GM18519 (cell line): ENCODE results near the gene SRRM4.
"Not testable (repeated sequence)": the region's sequence is repeated elsewhere in the genome, so short reads cannot be mapped to it uniquely, and the experiment has no call there.

Experiments used
- ATAC-seq: cut with Tn5 transposase; IDR thresholded peaks from one replicate; pipeline ENCODE4 v1.9.1; 2021; ENCODE audit warnings: mild to moderate bottlenecking, moderate library complexity; ENCODE audit not compliant: unreplicated experiment, low FRiP score

Gene SRRM4

DNA sequence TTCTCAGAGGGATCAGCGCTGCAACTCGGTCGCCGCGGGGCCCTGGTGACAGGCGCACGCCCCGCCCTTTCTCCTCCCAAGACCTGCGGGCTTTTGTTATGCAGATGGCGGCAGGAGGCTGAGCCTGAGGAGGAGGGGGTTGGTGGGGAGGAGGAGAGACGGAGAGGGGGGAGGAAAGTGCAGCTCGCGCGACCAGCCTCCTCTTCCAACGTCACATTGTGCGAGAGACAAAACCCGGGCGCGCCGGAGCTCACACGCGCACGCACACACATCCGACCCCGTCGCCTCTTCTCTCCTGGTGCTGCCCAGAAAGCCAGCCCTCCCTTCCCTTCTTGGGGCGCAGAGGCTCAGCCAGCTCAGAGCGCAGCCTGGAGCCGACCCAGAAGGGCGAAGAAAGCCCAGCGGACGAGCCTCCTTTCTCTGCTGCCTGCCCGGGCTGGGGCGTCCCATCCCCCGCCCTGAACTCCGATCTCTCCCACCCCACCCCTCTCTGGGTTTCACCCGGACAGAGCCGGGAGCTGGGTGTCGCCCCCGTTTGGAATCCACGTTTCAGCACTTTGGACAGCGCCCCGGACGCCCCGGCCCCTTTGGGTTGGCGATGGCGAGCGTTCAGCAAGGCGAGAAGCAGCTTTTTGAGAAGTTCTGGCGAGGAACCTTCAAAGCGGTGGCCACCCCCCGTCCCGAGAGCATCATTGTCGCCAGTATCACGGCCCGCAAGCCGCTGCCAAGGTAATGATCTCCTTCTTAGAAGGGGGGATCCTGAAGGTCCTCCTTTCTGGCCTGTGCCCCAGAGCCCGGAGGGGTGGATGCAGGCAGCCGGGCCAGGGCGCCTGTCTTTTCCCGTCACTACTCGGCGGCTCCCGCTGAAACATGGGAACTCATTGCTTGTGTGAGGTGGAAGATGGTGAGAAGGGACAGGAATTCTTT is at the start of gene SRRM4:
Gene SRRM4, plus strand, starts transcription at position 257 of the 927 bp plus-strand sequence. Its CDS starts 342 bp downstream, at position 599.
- ATAC-seq: no peak

GRCh38 chr12:118946256-118946655 is 35.1 kb upstream of the SRRM4 start:
- ATAC-seq: no peak

DNA sequence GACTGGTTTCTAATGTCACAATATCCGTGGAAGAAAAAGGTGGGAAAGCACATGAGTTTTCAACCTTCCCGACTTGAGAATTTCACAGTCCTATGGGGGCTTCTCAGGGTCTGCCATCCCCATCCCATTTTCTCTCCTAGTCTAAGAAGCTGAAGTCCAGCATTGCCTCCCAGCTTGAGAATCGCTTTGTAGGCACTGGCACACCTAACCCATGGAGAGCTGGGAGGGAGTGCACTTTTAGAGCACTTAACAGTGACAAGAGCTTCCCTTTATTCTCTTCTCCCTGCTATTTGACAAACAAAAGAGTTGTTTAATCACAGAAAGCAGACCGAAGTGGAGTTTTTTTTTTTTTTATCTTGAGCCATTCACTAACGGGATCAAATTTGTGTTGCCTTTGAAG is 22.8 kb upstream of the SRRM4 start:
- no peak for ATAC-seq

DNA sequence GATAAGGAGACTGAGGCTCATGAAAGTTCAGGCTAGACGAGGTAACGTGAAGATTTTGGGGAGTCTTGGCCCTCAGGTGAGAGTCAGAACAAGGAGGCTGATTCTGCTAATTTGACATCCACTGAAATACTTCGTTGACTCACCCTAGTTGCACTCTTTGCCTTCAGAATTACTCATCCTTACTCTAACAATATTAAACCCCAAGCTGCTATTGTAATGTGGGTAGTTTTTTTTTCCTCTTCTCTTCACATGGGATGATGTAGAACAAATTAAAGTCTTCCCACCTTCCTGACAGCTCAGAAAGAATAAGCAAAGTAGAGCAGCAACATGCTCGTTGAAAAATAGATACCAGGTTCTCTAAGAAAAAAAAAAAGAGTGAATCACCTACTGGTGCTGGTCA is 22.0 kb upstream of the SRRM4 start:
- no peak for ATAC-seq

DNA sequence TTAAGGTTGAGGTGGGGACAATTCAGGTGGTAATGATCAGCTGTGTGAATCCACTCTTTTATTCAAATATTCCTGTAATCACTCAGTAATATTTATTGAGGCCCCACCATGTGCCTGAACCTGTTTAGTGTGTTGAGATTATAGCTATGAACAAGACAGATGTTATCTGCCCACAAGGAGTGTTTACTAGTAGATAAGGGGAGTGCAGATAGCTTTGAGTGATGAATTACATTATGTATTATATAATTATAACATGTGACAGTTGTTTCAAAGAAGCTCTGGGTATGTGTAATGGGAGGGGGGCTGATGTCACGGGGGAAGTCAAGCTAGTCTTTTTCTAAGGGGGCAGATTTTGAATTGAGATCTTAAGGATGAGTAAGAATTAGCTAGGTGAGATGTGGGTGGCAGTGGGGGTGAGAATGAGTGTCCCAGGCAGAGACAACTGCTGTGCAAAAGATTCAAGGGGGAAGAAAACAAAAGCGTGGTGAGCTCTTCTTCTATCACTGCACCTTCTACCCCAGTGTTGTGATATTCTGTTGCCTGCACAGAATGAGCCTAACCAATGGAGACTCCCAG is 21.3 kb upstream of the SRRM4 start:
- ATAC-seq: no peak

DNA sequence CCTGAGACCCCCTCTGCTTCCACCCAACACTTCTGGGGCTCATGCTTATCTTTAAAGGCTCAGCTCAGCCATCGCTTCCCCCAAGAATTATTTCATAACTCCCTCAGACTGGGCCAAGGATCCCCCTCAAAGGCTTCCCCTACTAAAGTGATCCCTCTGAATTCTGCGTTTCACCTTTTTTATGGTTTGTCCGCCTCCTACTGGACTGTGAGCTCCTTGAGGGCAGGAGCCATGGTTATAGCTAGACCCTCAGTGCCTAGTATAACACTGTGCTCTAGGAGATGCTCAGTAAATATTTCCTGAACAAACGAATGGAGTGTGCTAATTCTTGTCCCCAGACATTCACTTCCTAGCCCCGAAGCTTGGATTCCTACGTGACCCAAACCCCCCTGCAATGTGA is 20.5 kb upstream of the SRRM4 start:
- no peak for ATAC-seq

GRCh38 chr12:118964988-118965387 is 16.4 kb upstream of the SRRM4 start:
- no peak for ATAC-seq

- ATAC-seq: no peak
Measured at GRCh38 chr12:118970856-118971255, 10.5 kb upstream of the SRRM4 start.

- no peak for ATAC-seq
Measured at GRCh38 chr12:118972982-118973381, 8.4 kb upstream of the SRRM4 start.

DNA sequence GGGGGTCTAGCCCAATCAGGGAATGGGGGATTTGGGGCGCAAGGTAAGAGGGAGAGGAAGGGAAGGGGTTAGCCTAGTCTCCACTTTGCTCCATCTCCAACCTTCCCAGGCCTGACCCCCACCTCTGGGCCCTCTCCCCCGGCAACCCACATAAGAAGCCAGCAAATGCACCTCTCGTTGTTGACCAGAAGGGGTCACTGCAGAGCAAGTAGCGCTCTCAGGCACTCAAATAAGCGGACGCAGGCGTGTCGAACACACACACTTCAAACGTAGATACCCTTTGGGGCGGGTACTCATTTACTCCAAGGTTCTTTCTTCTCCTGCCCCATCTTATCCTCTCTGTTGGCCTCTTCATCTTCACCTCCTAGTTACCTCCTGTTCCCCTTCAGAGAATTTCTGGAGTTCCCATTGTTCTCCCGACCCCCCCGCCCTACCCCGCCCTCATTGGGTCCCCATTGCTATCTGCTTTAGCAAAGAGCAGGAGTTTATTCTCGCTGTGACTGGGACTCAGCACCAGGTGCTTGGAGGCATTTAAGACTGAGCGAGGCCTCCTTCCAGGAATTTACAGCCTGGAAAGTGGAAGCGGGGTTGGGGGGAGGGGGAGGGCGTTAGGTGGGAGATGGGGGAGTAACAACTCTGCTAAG is 1.5 kb upstream of the SRRM4 start:
- no peak for ATAC-seq

GRCh38 chr12:118980407-118981014 is 830 bp upstream of the SRRM4 start:
- no peak for ATAC-seq

DNA sequence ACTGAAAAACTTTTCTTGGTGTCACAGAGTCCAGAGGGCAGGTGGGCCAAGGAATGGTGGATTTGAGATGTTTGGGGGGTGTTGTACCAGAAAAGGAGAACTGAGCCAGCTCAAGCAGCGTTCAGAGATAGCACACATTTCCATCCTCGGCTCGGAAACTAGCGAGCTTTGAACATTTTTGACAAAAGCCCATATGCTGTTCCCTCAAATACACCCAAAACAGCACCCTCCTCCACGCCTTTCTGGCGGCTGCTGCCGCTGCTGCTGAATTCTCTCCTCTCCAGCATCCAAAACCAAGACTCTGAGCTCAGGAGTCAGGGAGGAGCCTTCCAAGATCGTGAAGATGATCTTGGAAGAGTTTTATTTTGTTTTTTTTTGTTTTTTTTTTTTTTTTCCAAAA is 961 bp downstream of the SRRM4 start:
- ATAC-seq: no peak

GRCh38 chr12:118982984-118983761 is 1.8 kb downstream of the SRRM4 start:
- no peak for ATAC-seq

DNA sequence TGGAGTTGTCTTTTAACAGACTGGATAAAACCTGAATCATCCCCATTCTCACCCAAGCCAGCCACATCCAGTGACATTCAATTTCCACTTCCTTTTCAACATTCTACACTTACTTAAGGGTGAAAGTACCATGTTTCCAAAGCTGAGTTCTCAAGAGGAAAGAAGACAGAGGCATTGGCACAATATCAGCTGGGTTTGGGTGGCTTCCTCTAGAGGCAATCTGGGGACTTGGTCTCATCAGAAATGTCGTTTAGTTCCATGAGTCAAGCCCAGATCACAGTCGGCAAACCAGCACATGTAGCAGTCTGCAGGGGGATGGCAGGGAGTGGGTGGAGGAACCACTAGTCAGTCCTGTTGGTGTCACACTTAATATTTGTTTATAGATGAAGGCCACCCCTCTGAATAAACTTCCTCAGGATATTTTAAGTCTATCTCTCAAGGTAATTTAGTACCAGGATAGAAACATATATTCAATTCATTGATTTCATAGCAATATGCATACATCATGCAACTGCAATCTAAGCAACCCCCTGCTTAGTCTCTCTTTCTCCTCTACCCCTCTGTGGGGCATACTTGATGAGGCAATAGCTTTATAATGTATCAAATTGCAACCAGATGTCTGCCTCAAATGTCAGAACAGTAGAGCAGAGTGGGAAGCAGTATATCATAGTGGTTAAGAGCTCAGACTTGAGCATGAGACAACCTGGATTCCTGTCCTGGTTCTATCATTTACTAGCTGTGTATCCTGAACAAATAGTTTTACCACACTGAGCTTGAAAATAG is 3.0 kb downstream of the SRRM4 start:
- no peak for ATAC-seq

GRCh38 chr12:118986050-118986449 is 4.7 kb downstream of the SRRM4 start:
- no peak for ATAC-seq

DNA sequence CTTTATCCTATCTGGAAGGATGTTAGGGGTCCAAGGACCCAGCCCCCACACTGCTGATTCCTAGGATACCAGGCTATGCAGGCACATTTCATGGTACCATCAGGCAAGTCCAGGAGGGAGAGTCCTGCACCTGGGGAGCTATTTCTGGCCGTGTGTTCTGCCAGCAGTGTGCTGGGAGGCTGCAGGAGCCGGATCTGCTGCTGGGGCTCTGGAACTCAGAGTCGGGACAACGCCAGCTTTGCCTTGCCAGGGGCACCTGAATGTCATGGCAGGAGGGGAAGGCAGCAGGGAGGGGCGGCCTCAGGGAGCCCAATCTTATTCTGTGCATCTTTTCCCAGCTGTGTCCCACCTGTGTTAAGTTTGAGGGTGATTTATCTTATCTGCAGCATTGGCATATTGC is 17.8 kb downstream of the SRRM4 start:
- no peak for ATAC-seq

DNA sequence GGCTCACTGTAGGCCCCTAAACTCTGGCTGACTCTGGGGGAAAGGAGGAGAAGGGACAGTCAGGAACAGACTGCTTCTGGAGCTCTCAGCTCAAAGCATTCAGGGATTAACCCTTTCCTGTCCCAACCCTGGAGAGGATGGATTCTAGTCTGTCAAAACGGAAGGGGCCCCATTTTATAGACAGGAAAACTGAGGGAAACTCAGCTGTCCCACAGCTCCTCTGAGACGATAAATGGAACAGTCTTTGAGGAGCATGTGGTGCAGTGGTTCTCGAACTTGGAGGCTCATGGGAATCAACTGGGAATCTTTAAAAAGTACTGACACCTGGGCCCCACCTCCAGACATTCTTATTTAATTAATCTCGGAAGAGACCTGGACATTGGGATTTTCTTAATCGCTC is 23.7 kb downstream of the SRRM4 start:
- ATAC-seq: no peak

DNA sequence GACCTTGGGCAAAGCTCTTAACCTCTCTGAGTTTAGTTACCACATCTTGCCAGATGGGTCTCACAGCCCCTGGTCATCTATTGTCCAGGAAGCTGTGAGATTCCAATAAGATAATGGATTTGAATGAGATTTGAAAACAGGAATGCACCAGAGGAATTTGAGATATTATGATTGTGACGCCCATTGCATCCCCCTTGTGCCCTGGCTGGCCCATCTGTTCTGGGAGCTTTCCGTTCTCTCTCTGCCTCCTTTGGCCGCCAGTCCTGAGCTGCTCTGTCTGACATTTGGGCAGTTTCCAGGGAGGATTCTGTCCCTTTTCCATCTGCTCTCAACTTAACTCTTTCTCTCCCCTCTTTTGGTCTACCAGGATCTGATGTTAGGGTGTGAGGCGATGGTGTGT is 24.6 kb downstream of the SRRM4 start:
- no peak for ATAC-seq

DNA sequence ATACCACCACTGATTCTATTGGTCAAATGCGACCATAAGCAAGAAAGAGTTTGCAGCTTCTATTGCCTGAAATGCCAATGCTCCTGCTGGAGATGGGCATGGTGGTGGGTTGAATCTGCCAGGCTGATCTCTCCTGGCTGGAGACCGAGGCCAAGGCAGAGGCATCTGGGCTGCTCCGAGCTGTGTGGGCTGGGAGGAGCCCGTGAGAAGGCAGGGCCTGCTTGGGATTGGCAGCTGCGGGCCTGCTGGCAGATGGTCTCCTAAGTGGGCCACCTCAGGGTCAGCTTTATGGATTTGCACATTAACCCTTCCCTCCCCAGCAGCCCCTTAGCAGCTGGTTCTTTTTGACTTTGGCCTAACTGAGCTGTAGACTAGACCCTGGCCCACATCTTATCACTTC is 25.4 kb downstream of the SRRM4 start:
- no peak for ATAC-seq

- not testable (repeated sequence) for ATAC-seq
Measured at GRCh38 chr12:119008273-119008672, 26.9 kb downstream of the SRRM4 start.
